H1 (cell line): Measurements from ENCODE around the gene TMEM41A. TPM values are rescaled to one million over a fixed set of nuclear protein-coding genes. Genes with fewer than 3 reads are reported as not detected.

Source experiments
- CTCF ChIA-PET: fragments of 300-600 bp; sonication (Branson Sonifier 250); formaldehyde crosslinking; loops from one replicate; lab custom pipeline; 2021; ENCODE audit not compliant: partially characterized antibody; lab: Charles Lee
- POLR2A ChIA-PET: fragments of 300-600 bp; sonication (Branson Sonifier 250); formaldehyde crosslinking; loops from one replicate; lab custom pipeline; 2021; ENCODE audit warnings: inconsistent platforms; ENCODE audit not compliant: partially characterized antibody; lab: Charles Lee
- DNase-seq, 2 experiments: peaks; one replicate each; pipeline versions ENCODE4 v3.0.0 to v3.0.0-alpha.2; 2010 to 2022; ENCODE audit warnings: low spot score in 2 of 2, low read depth in 1 of 2, mixed read lengths in 1 of 2
- FAIRE-seq: peaks from 2 replicates; lab custom pipeline; 2011; peaks lifted over from hg19 to GRCh38; lab: Jason Lieb, UNC
- H2AFZ ChIP-seq: 2 replicates; pipeline ENCODE4 v1.8.1; 2012; ENCODE audit warnings: low read length, inconsistent platforms
- H2AK5ac ChIP-seq: 2 replicates; pipeline ENCODE4 v1.6.1; 2013; ENCODE audit warnings: low read depth, low read length
- H2BK120ac ChIP-seq: replicated peaks from 2 replicates; pipeline ENCODE3; 2013; ENCODE audit warnings: low read depth, low read length, inconsistent platforms
- H2BK12ac ChIP-seq: 2 replicates; pipeline ENCODE4 v1.6.1; 2013; ENCODE audit warnings: low read depth, low read length
- H2BK15ac ChIP-seq: 2 replicates; pipeline ENCODE4 v1.6.1; 2013; ENCODE audit warnings: low read length
- H2BK20ac ChIP-seq: 2 replicates; pipeline ENCODE4 v1.6.1; 2013; ENCODE audit warnings: low read length
- H2BK5ac ChIP-seq: 2 replicates; pipeline ENCODE4 v1.6.1; 2013; ENCODE audit warnings: low read depth, low read length
- H3K14ac ChIP-seq: 2 replicates; pipeline ENCODE4 v1.6.1; 2013; ENCODE audit warnings: inconsistent platforms; ENCODE audit not compliant: insufficient read length
- H3K18ac ChIP-seq: 2 replicates; pipeline ENCODE4 v1.6.1; 2013; ENCODE audit warnings: low read length; ENCODE audit errors: extremely low read depth
- H3K23ac ChIP-seq: 2 replicates; pipeline ENCODE4 v1.6.1; 2013; ENCODE audit warnings: inconsistent platforms; ENCODE audit not compliant: insufficient read length
- H3K23me2 ChIP-seq: 2 replicates; pipeline ENCODE4 v1.6.1; 2013; ENCODE audit warnings: low read depth, low read length
- H3K27ac ChIP-seq: 2 replicates; pipeline ENCODE4 v1.6.1; 2011; ENCODE audit warnings: low read depth, low read length, inconsistent platforms
- H3K27me3 ChIP-seq, 4 experiments: replicated peaks in 1 of 4; 1 replicate in 1 of 4; 2 replicates in 3 of 4; pipeline versions ENCODE4 v1.6.1 to v1.8.1; 2011 to 2013; ENCODE audit warnings: low read length in 3 of 4, mild to moderate bottlenecking in 3 of 4, inconsistent platforms in 2 of 4, mixed read lengths in 2 of 4, moderate library complexity in 1 of 4; ENCODE audit not compliant: control insufficient read depth in 3 of 4, insufficient read depth in 3 of 4; ENCODE audit errors: extremely low read depth in 1 of 4
- H3K36me3 ChIP-seq, 4 experiments: 2 replicates each; pipeline versions ENCODE4 v1.6.1 to v1.8.1; 2011 to 2013; ENCODE audit warnings: mild to moderate bottlenecking in 4 of 4, low read length in 3 of 4, moderate library complexity in 2 of 4, control low read depth in 1 of 4, inconsistent platforms in 1 of 4; ENCODE audit not compliant: insufficient read depth in 4 of 4, control insufficient read depth in 2 of 4
- H3K4ac ChIP-seq: replicated peaks from 2 replicates; pipeline ENCODE3; 2013; ENCODE audit warnings: low read length, low read depth, mixed read lengths, inconsistent platforms; ENCODE audit not compliant: insufficient read length
- H3K4me1 ChIP-seq, 4 experiments: replicated peaks in 1 of 4; 1 replicate in 1 of 4; 2 replicates in 3 of 4; pipeline versions ENCODE4 v1.6.1 to v1.8.1; 2011 to 2013; ENCODE audit warnings: low read length in 3 of 4, inconsistent platforms in 2 of 4, mixed read lengths in 1 of 4; ENCODE audit not compliant: insufficient read depth in 4 of 4, control insufficient read depth in 3 of 4
- H3K4me2 ChIP-seq, 2 experiments: 2 replicates each; pipeline versions ENCODE4 v1.6.1 to v1.8.1; 2011 to 2013; ENCODE audit warnings: low read depth in 2 of 2, low read length in 2 of 2, control low read depth in 1 of 2, inconsistent platforms in 1 of 2, mild to moderate bottlenecking in 1 of 2; ENCODE audit not compliant: insufficient read depth in 1 of 2
- H3K4me3 ChIP-seq, 4 experiments: fragments of 200-600, 300-600 bp in 1 of 4; sonication (generic), shearing (Covaris generic), sonication (Bioruptor Twin) in 1 of 4; 2 replicates each; pipeline versions ENCODE4 v1.5.1 to v1.8.1; 2011 to 2016; ENCODE audit warnings: low read length in 4 of 4, low read depth in 3 of 4, control low read depth in 2 of 4, inconsistent platforms in 2 of 4, mild to moderate bottlenecking in 2 of 4, mixed read lengths in 1 of 4, moderate library complexity in 1 of 4; ENCODE audit not compliant: insufficient read depth in 2 of 4; ENCODE audit errors: extremely low read depth in 1 of 4
- H3K56ac ChIP-seq: replicated peaks from 2 replicates; pipeline ENCODE3; 2013; ENCODE audit warnings: low read depth, mild to moderate bottlenecking, mixed read lengths, low read length, inconsistent platforms; ENCODE audit not compliant: insufficient read length
- H3K79me1 ChIP-seq: 2 replicates; pipeline ENCODE4 v1.6.1; 2013; ENCODE audit warnings: low read depth, low read length, control low read depth
- H3K79me2 ChIP-seq, 2 experiments: 2 replicates each; pipeline versions ENCODE4 v1.6.1 to v1.8.1; 2012 to 2013; ENCODE audit warnings: low read length in 2 of 2, mild to moderate bottlenecking in 2 of 2, inconsistent platforms in 1 of 2; ENCODE audit not compliant: insufficient read depth in 2 of 2, control insufficient read depth in 1 of 2
- H3K9ac ChIP-seq, 4 experiments: replicated peaks in 1 of 4; 1 replicate in 1 of 4; 2 replicates in 3 of 4; pipeline versions ENCODE4 v1.6.1 to v1.8.1; 2011 to 2013; ENCODE audit warnings: low read depth in 3 of 4, low read length in 3 of 4, control low read depth in 2 of 4, mild to moderate bottlenecking in 2 of 4, moderate library complexity in 2 of 4, inconsistent platforms in 1 of 4; ENCODE audit errors: extremely low read depth in 1 of 4
- H3K9me3 ChIP-seq, 2 experiments: 2 replicates each; pipeline versions ENCODE4 v1.6.1 to v1.8.1; 2012 to 2013; ENCODE audit warnings: mild to moderate bottlenecking in 2 of 2, moderate library complexity in 2 of 2, control low read depth in 1 of 2, inconsistent platforms in 1 of 2, low read depth in 1 of 2, low read length in 1 of 2, mixed read lengths in 1 of 2; ENCODE audit not compliant: insufficient read depth in 2 of 2
- H4K20me1 ChIP-seq, 2 experiments: replicated peaks in 1 of 2; 2 replicates each; pipeline versions ENCODE3 to v1.8.1; 2011 to 2013; ENCODE audit warnings: inconsistent platforms in 2 of 2, low read length in 2 of 2, mild to moderate bottlenecking in 1 of 2; ENCODE audit not compliant: insufficient read depth in 2 of 2, control insufficient read depth in 1 of 2
- H4K5ac ChIP-seq: 2 replicates; pipeline ENCODE4 v1.6.1; 2013; ENCODE audit warnings: low read length, low read depth, mixed read lengths, inconsistent platforms; ENCODE audit not compliant: insufficient read length
- H4K8ac ChIP-seq: 2 replicates; pipeline ENCODE4 v1.8.0; 2013; ENCODE audit warnings: mild to moderate bottlenecking, moderate library complexity, low read length, inconsistent platforms; ENCODE audit not compliant: insufficient read depth; ENCODE audit errors: extremely low read depth
- H4K91ac ChIP-seq: replicated peaks from 2 replicates; pipeline ENCODE3; 2013; ENCODE audit warnings: low read length, mixed read lengths, inconsistent platforms; ENCODE audit not compliant: insufficient read length
- BACH1 ChIP-seq: IDR thresholded peaks from 2 replicates; pipeline ENCODE4 v1.6.1; 2012; ENCODE audit warnings: low read length, improper control_type of control experiment
- BRCA1 ChIP-seq: IDR thresholded peaks from 2 replicates; pipeline ENCODE4 v1.6.1; 2012; ENCODE audit warnings: low read depth, low read length, improper control_type of control experiment
- CBX8 ChIP-seq: fragments of 300-800, 300-1000 bp; sonication (generic); IDR thresholded peaks from 2 replicates; pipeline ENCODE4 v1.7.1; 2016; ENCODE audit warnings: low read depth, low read length, borderline replicate concordance
- CEBPB ChIP-seq: IDR thresholded peaks from 2 replicates; pipeline ENCODE4 v1.6.1; 2012; ENCODE audit warnings: low read depth, low read length
- FOSL1 ChIP-seq: IDR thresholded peaks from 2 replicates; pipeline ENCODE4 v1.6.1; 2011; ENCODE audit warnings: mild to moderate bottlenecking, low read depth, low read length, moderate library complexity; ENCODE audit not compliant: insufficient read depth
- HDAC2 ChIP-seq, 2 experiments: fragments of 300-600 bp in 1 of 2; sonication (generic) in 1 of 2; IDR thresholded peaks; 2 replicates each; pipeline ENCODE4 v1.6.1; 2011 to 2012; ENCODE audit warnings: low read depth in 2 of 2, low read length in 2 of 2, mild to moderate bottlenecking in 2 of 2, moderate library complexity in 2 of 2, borderline replicate concordance in 1 of 2, inconsistent platforms in 1 of 2
- KDM1A ChIP-seq: fragments of 200-600, 300-600 bp; sonication (generic); IDR thresholded peaks from 2 replicates; pipeline ENCODE4 v1.7.1; 2016; ENCODE audit warnings: mild to moderate bottlenecking, low read length, borderline replicate concordance
- MAX ChIP-seq: IDR thresholded peaks from 2 replicates; pipeline ENCODE4 v1.6.1; 2012; ENCODE audit warnings: inconsistent platforms
- POLR2AphosphoS5 ChIP-seq: IDR thresholded peaks from 2 replicates; pipeline ENCODE4 v1.6.1; 2011; ENCODE audit warnings: low read depth, low read length
- SAP30 ChIP-seq: fragments of 300-600 bp; sonication (generic); IDR thresholded peaks from 2 replicates; pipeline ENCODE4 v1.7.1; 2012; ENCODE audit warnings: low read length, moderate library complexity, mild to moderate bottlenecking, inconsistent platforms; ENCODE audit not compliant: insufficient read depth, insufficient replicate concordance
- SUZ12 ChIP-seq: fragments of 200-600 bp; sonication (generic); IDR thresholded peaks from 2 replicates; pipeline ENCODE4 v1.6.1; 2012; ENCODE audit warnings: mild to moderate bottlenecking, inconsistent platforms, low read length, moderate library complexity, mixed read lengths
- TEAD4 ChIP-seq: IDR thresholded peaks from 2 replicates; pipeline ENCODE4 v1.6.1; 2012; ENCODE audit warnings: low read depth, low read length, inconsistent platforms, mixed read lengths
- USF2 ChIP-seq: IDR thresholded peaks from 2 replicates; pipeline ENCODE4 v1.6.1; 2011; ENCODE audit warnings: low read length, improper control_type of control experiment
- WGBS, 2 experiments: shearing (Covaris generic) in 1 of 2; methylation state at CpG; one replicate each; pipeline versions ENCODE4 v1.1.6 to v1.1.7; 2013 to 2015; ENCODE audit warnings: low lambda C conversion rate in 2 of 2, mixed read lengths in 2 of 2, inconsistent platforms in 1 of 2, low coverage in 1 of 2, missing lambda C conversion rate in 1 of 2; ENCODE audit not compliant: insufficient replicate concordance in 2 of 2, insufficient coverage in 1 of 2, insufficient read length in 1 of 2; ENCODE audit errors: extremely low coverage in 1 of 2, missing lambda C conversion rate in 1 of 2; 5-methylcytosine and 5-hydroxymethylcytosine counted together
- polyA plus RNA-seq, 7 experiments: library from polyadenylated mRNA; depleted of rRNA in 3 of 7; stranded (reverse) in 5 of 7; unstranded in 2 of 7; fragments of >200 nt in 5 of 7; fragments of 200-250 nt in 2 of 7; gene quantifications; 1 replicate in 5 of 7; 2 replicates in 1 of 7; 4 replicates in 1 of 7; pipeline versions ENCODE4 v1.2.1 to v1.2.3, GENCODE V29; 2011 to 2013; ENCODE audit warnings: missing spikeins in 2 of 7, mixed read lengths in 2 of 7
- total RNA-seq: library from RNA; stranded (reverse); fragmentation: NEBNext Ultra II Directional; extraction: Animal tissue kit (Norgen Biotek cat#: 25700); gene quantifications from 2 replicates; pipeline ENCODE4 v1.2.1, GENCODE V29; 2021

TMEM41A gene
- total and polyA plus RNA-seq, 2 of the 8 experiments (the other 6 are each of a cell fraction or from before 2014, with no cell fraction given): 14.1 to 17.5 TPM

- Histone ChIP-seq H3K27ac (no peak overlapping the region), H2AFZ (no peak overlapping the region), H3K56ac (no peak overlapping the region), H4K8ac (no peak overlapping the region), H2BK12ac (no peak overlapping the region), H3K36me3 (peaks cover 0 to 2% (median under 1%) of the 10 kb centered on the region in 4 experiments; a peak in 3 of 8 replicates), H4K20me1 (no peaks in the 10 kb centered on the region), H3K27me3 (no peaks in the 10 kb centered on the region), H3K9me3 (no peaks in the 10 kb centered on the region), H3K4me1 (no peaks in the 10 kb centered on the region), H3K9ac (no peak overlapping the region; a peak in 1 of 7 replicates), H4K91ac (no peak overlapping the region), H2BK20ac (no peak overlapping the region), H3K18ac (no peak overlapping the region), H3K14ac (no peak overlapping the region), H3K79me1 (no peaks in the 10 kb centered on the region), H3K4me3 (no peak overlapping the region), H3K4me2 (no peak overlapping the region), H2AK5ac (no peak overlapping the region), H3K79me2 (no peaks in the 10 kb centered on the region), H3K23ac (no peak overlapping the region), H3K4ac (no peak overlapping the region), H2BK15ac (no peak overlapping the region), H4K5ac (no peak overlapping the region), H2BK5ac (no peak overlapping the region), H2BK120ac (no peak overlapping the region), H3K23me2 (no peaks in the 10 kb centered on the region)
- WGBS, 2 experiments: 87% methylated on average over 3 of the region's 3 CpGs; no CpG with 5 or more reads in 1 of the 2 experiments
- FAIRE-seq: no peak
- DNase-seq: no peak
- CTCF ChIA-PET: interaction anchor here (0.7 to 1.4 kb wide), 4 partner anchors 11 to 1656 kb away, joined by 3 to 6 read pairs (median 4); no protein-coding TSS in a partner anchor
- POLR2A ChIA-PET: interaction anchor here (1.0 to 1.5 kb wide), 2 partner anchors 15 kb away, joined by 4 to 6 read pairs; partner anchors contain the start of gene TMEM41A
- TF ChIP-seq MAX (no peak), HDAC2 (IDR thresholded peaks at IDR 0.05; ENCODE audit: borderline replicate concordance in 1 of 2, low read depth in 2 of 2, low read length in 2 of 2) (no peak), USF2 (no peak), FOSL1 (no peak), KDM1A (no peak), TEAD4 (no peak), BRCA1 (no peak), POLR2AphosphoS5 (no peak), SUZ12 (no peak), CEBPB (no peak), CBX8 (no peak), BACH1 (no peak), SAP30 (no peak)
These were observed 14.5 kb downstream of the TMEM41A start for GRCh38 chr3:185484296-185484695.
